ENCODE results near the gene AMT. TPM values are rescaled to one million over a fixed set of nuclear protein-coding genes. Genes with fewer than 3 reads are reported as not detected.

The AMT gene
- total RNA-seq, 4 donors from 2014 or later = 3.5 to 7.9 (median 5.9) TPM

GRCh38 chr3:49469037-49469935 is 47.0 kb upstream of the AMT start:
- peak overlapping the region in 2 of 3 donors; percentile 14 to 39 for H3K4me3 ChIP-seq (replicated peaks in 1 of 3)
- H3K36me3 ChIP-seq = no peaks in the 10 kb centered on the region
- intact Hi-C loops (cut with DNase I) = loop anchor here (10.0 kb wide), 1 partner anchor 196 kb away; no protein-coding TSS in a partner anchor
- H3K4me1 ChIP-seq = peaks cover 18 to 30% of the 10 kb centered on the region in 2 donors
- DNase-seq = peak; percentile 88 to 91
- H3K27me3 ChIP-seq = no peaks in the 10 kb centered on the region
- peak overlapping the region; percentile 97 to 100 (median 99) for H3K27ac ChIP-seq
- H3K9me3 ChIP-seq = no peaks in the 10 kb centered on the region
- TF ChIP-seq CTCF (IDR thresholded peaks at IDR 0.05) = no peak
- TF ChIP-seq POLR2A (IDR thresholded peaks at IDR 0.05) = peak in 1 of 2 donors; percentile 15
- WGBS, 2 donors = 5 to 6% methylated on average over 17 to 20 of the region's 23 CpGs

GRCh38 chr3:49466085-49466484 is 43.8 kb upstream of the AMT start:
- peaks cover 20 to 28% of the 10 kb centered on the region in 2 donors for H3K4me1 ChIP-seq
- TF ChIP-seq CTCF (IDR thresholded peaks at IDR 0.05) = no peak
- TF ChIP-seq POLR2A (IDR thresholded peaks at IDR 0.05) = no peak

DNA sequence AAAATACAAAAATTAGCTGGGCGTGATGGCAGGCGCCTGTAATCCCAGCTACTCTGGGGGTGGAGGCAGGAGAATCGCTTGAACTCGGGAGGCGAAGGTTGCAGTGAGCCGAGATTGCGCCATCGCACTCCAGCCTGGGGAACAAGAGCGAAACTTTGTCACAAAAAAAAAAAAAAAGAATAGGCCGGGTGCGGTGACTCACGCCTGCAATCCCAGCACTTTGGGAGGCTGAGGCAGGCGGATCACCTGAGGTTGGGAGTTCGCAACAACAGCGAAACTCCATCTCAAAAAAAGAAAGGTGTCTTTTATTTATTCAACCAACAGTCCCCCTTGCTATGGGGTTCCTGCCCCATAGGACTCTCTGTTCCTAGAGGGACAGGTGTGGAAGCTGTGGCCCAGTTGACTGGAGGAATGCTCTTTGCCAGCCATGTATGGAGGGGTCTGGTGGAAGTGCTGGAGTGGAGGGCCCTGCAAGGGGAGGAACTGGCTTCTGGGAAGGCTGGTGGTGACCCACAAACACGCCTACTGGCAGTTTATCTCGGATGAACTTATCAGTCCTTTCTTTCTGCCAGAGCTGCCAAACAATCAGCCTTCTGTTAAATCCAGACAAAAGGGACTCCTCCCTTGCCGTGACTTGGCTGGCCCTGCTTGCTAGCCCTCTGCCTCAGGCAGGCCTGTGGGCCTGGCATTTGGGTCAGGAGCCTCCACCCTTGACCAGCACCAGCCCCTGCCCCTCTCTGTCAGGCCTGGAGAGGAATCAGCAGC is 43.2 kb upstream of the AMT start:
- Histone ChIP-seq H3K9me3 (no peaks in the 10 kb centered on the region), H3K27ac (no peak overlapping the region), H3K36me3 (no peaks in the 10 kb centered on the region), H3K4me3 (replicated peaks in 1 of 3) (no peak overlapping the region), H3K27me3 (no peaks in the 10 kb centered on the region), H3K4me1 (peaks cover 22 to 30% of the 10 kb centered on the region in 2 donors)
- intact Hi-C loops (cut with DNase I) = loop anchor here (10.0 kb wide), 1 partner anchor 199 kb away; no protein-coding TSS in a partner anchor
- TF ChIP-seq CTCF (IDR thresholded peaks at IDR 0.05) (no peak), POLR2A (IDR thresholded peaks at IDR 0.05) (no peak)
- DNase-seq = no peak
- 94% methylated on average over 18 of the region's 18 CpGs for WGBS, 2 donors

More at GRCh38 chr3:49466085-49466484, 43.8 kb upstream of the AMT start:
- no peaks in the 10 kb centered on the region for H3K27me3 ChIP-seq
- WGBS, 2 donors = 100% methylated on average over 1 to 2 of the region's 2 CpGs
- intact Hi-C loops (cut with DNase I) = loop anchor here (10.0 kb wide), 1 partner anchor 199 kb away; no protein-coding TSS in a partner anchor
- H3K27ac ChIP-seq = no peak overlapping the region
- H3K4me3 ChIP-seq (replicated peaks in 1 of 3) = no peak overlapping the region
- no peak for DNase-seq
- no peaks in the 10 kb centered on the region for H3K36me3 ChIP-seq
- no peaks in the 10 kb centered on the region for H3K9me3 ChIP-seq

- DNase-seq = no peak
- Histone ChIP-seq H3K27me3 (no peaks in the 10 kb centered on the region), H3K4me1 (peaks cover 13 to 14% of the 10 kb centered on the region in 2 donors), H3K36me3 (no peaks in the 10 kb centered on the region), H3K27ac (peak overlapping the region in 2 of 3 donors; percentile 21 to 61), H3K9me3 (no peaks in the 10 kb centered on the region), H3K4me3 (replicated peaks in 1 of 3) (no peak overlapping the region)
- WGBS, 2 donors = 76 to 80% methylated on average over 3 of the region's 3 CpGs
- intact Hi-C loops (cut with DNase I) = loop anchor here (10.0 kb wide), 1 partner anchor 203 kb away; no protein-coding TSS in a partner anchor
- TF ChIP-seq CTCF (IDR thresholded peaks at IDR 0.05) = no peak
- no peak for TF ChIP-seq POLR2A (IDR thresholded peaks at IDR 0.05)
Measured at GRCh38 chr3:49462222-49462621, 39.9 kb upstream of the AMT start.

Data from thyroid gland (tissue), 4 donors.